ENCODE measurements around the gene EGFL6. TPM values are rescaled to one million over a fixed set of nuclear protein-coding genes. Genes with fewer than 3 reads are reported as not detected.
"Not testable (repeated sequence)": the region's sequence is repeated elsewhere in the genome, so short reads cannot be mapped to it uniquely, and the experiment has no call there.

Gene EGFL6
- total and polyA plus RNA-seq, 5 donors, result not detected

GRCh38 chrX:13638826-13639225 lies 69.4 kb downstream of the EGFL6 start:
- Histone ChIP-seq H3K27me3 (ENCODE audit: control insufficient read depth, insufficient read depth) (no peaks in the 10 kb centered on the region), H3K9me3 (ENCODE audit: control insufficient read depth, low read length) (no peaks in the 10 kb centered on the region), H3K27ac (ENCODE audit: low read length) (no peak overlapping the region), H3K4me1 (ENCODE audit: control insufficient read depth, insufficient read depth, low read length) (no peaks in the 10 kb centered on the region), H3K4me3 (ENCODE audit: low read length) (no peak overlapping the region)
- WGBS, result 60% methylated on average over 3 of the region's 3 CpGs
- no peak for DNase-seq
- intact Hi-C loops (cut with DNase I), result loop anchor here in 1 of 4 donors (5.0 kb wide), 1 partner anchor 122 kb away; no protein-coding TSS in a partner anchor
- ATAC-seq, result no peak

DNA sequence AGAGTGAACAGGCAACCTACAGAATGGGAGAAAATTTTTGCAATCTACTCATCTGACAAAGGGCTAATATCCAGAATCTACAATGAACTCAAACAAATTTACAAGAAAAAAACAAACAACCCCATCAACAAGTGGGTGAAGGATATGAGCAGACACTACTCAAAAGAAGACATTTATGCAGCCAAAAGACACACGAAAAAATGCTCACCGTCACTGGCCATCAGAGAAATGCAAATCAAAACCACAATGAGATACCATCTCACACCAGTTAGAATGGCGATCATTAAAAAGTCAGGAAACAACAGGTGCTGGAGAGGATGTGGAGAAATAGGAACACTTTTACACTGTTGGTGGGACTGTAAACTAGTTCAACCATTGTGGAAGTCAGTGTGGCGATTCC lies 72.3 kb downstream of the EGFL6 start:
- H3K4me3 ChIP-seq (ENCODE audit: low read length); H3K4me1 ChIP-seq (ENCODE audit: control insufficient read depth, insufficient read depth, low read length); ATAC-seq; DNase-seq; H3K27ac ChIP-seq (ENCODE audit: low read length); H3K9me3 ChIP-seq (ENCODE audit: control insufficient read depth, low read length); intact Hi-C loops (cut with DNase I); H3K27me3 ChIP-seq (ENCODE audit: control insufficient read depth, insufficient read depth): not testable (repeated sequence)
- WGBS, result 63% methylated on average over 2 of the region's 4 CpGs

DNA sequence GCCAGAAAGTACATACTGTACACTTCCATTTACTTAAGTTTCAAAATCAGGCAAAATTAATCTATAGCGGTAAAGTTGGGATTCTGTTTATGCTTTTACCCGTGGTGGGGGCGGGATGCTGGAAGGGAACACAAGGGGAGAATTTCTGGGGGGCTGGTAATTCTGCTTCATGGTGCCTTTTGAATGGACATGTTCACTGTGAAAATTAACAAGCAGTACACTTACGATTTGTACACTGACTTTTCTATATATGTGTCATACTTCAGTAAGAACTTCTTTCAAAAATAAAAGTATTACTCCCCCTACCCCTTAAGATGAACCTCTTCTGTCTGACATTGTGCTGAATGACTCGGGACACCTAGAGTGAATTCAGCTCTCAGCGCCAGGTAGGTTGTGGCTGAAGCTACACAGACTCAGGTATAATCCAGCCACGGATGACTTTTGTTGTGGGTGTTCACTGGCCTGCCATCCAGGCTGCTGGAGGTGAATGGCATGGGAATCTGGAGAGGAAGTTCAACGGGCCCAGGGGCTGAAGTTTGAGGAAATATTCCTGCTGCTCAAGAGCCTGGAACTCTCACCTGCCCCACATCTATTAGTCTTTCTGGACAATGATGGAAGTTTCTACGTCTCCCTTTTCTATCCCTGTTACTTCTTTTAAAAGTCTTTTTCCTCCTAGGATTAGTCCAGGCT lies 76.2 kb downstream of the EGFL6 start:
- intact Hi-C loops (cut with DNase I), result loop anchor here (2.0 to 5.0 kb wide), 2 partner anchors 138 to 139 kb away; no protein-coding TSS in a partner anchor
- WGBS, result 60% methylated on average over 9 of the region's 9 CpGs
- no peak overlapping the region for H3K4me3 ChIP-seq (ENCODE audit: low read length)
- DNase-seq (no peak), ATAC-seq (no peak)
- no peak overlapping the region for H3K27ac ChIP-seq (ENCODE audit: low read length)
- H3K27me3 ChIP-seq (ENCODE audit: control insufficient read depth, insufficient read depth), result no peaks in the 10 kb centered on the region
- no peaks in the 10 kb centered on the region for H3K9me3 ChIP-seq (ENCODE audit: control insufficient read depth, low read length)
- peaks cover 3% of the 10 kb centered on the region for H3K4me1 ChIP-seq (ENCODE audit: control insufficient read depth, insufficient read depth, low read length)

DNA sequence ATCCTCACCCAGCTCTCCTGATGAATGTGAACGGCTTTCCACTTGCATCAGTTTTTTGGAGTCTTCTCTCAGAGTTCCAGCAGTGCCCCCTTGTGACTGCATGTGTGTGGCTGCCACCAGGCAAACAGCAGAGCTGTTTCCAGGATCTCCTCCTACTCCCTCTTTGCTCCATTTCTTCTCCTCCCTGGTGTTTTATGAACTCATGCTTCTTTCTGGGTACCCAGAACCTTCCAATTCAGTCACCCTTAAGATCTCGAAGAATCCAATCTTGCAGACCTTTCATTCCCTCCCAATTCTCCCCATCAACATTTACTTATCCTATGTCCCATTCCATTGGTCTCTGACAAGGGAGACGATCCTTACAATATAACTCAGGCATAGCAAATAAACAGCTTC lies 76.8 kb downstream of the EGFL6 start:
- Histone ChIP-seq H3K4me1 (ENCODE audit: control insufficient read depth, insufficient read depth, low read length) (peaks cover 3% of the 10 kb centered on the region), H3K4me3 (ENCODE audit: low read length) (no peak overlapping the region), H3K9me3 (ENCODE audit: control insufficient read depth, low read length) (no peaks in the 10 kb centered on the region), H3K27ac (ENCODE audit: low read length) (no peak overlapping the region), H3K27me3 (ENCODE audit: control insufficient read depth, insufficient read depth) (no peaks in the 10 kb centered on the region)
- intact Hi-C loops (cut with DNase I), result loop anchor here (2.0 to 5.0 kb wide), 2 partner anchors 139 kb away; no protein-coding TSS in a partner anchor
- DNase-seq (peak; percentile 63 to 84 (median 73)), ATAC-seq (peak; percentile 57 to 79)
- WGBS, result 37% methylated on average over 3 of the region's 3 CpGs

- peak; percentile 71 to 79 for ATAC-seq
- WGBS, result 19% methylated on average over 8 of the region's 8 CpGs
- Histone ChIP-seq H3K27ac (ENCODE audit: low read length) (peak overlapping the region; percentile 45), H3K9me3 (ENCODE audit: control insufficient read depth, low read length) (no peaks in the 10 kb centered on the region), H3K4me3 (ENCODE audit: low read length) (no peak overlapping the region), H3K4me1 (ENCODE audit: control insufficient read depth, insufficient read depth, low read length) (peaks cover 3% of the 10 kb centered on the region), H3K27me3 (ENCODE audit: control insufficient read depth, insufficient read depth) (no peaks in the 10 kb centered on the region)
- peak; percentile 60 to 76 (median 66) for DNase-seq
- intact Hi-C loops (cut with DNase I), result loop anchor here (2.0 to 5.0 kb wide), 2 partner anchors 140 to 141 kb away; no protein-coding TSS in a partner anchor
Observed at GRCh38 chrX:13647709-13648212, 78.4 kb downstream of the EGFL6 start.

GRCh38 chrX:13648336-13648735 lies 78.9 kb downstream of the EGFL6 start:
- H3K27ac ChIP-seq (ENCODE audit: low read length); H3K27me3 ChIP-seq (ENCODE audit: control insufficient read depth, insufficient read depth); H3K4me3 ChIP-seq (ENCODE audit: low read length); DNase-seq; ATAC-seq; H3K4me1 ChIP-seq (ENCODE audit: control insufficient read depth, insufficient read depth, low read length); H3K9me3 ChIP-seq (ENCODE audit: control insufficient read depth, low read length): not testable (repeated sequence)
- intact Hi-C loops (cut with DNase I), result loop anchor here in 3 of 4 donors (5.0 kb wide), 1 partner anchor 141 kb away; no protein-coding TSS in a partner anchor
- WGBS, result 90% methylated on average over 2 of the region's 2 CpGs

GRCh38 chrX:13649838-13650237 lies 80.4 kb downstream of the EGFL6 start:
- ATAC-seq, result no peak
- H3K4me3 ChIP-seq (ENCODE audit: low read length), result no peak overlapping the region
- no peaks in the 10 kb centered on the region for H3K9me3 ChIP-seq (ENCODE audit: control insufficient read depth, low read length)
- H3K27me3 ChIP-seq (ENCODE audit: control insufficient read depth, insufficient read depth), result no peaks in the 10 kb centered on the region
- H3K27ac ChIP-seq (ENCODE audit: low read length), result no peak overlapping the region
- no peak for DNase-seq
- peaks cover 3% of the 10 kb centered on the region for H3K4me1 ChIP-seq (ENCODE audit: control insufficient read depth, insufficient read depth, low read length)
- 47% methylated on average over 5 of the region's 5 CpGs for WGBS
- intact Hi-C loops (cut with DNase I), result loop anchor here in 3 of 4 donors (5.0 to 10.0 kb wide), 3 partner anchors 85 to 385 kb away; partner anchors contain the start of genes OFD1 (in 1 of the 3) and TRAPPC2 (in 1 of the 3)

DNA sequence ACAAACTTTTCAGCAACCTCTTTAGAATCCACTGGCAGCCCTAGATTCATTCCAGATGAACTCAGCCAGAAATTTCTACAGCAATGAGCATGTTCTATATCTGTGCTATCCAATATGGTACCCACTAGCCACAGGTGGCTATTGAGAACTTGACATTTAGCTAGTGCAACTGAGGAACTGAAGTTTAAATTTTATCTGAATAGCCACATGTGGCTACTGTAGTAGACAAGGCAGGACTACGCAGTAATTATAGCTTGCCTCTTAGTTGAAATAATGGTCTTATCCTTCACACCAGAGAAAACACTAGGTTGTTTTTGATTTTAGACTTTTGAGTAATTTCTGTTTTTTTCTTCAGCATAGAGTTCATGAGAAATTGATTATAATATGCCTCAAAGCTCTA lies 80.9 kb downstream of the EGFL6 start:
- Histone ChIP-seq H3K4me3 (ENCODE audit: low read length) (no peak overlapping the region), H3K27me3 (ENCODE audit: control insufficient read depth, insufficient read depth) (no peaks in the 10 kb centered on the region), H3K9me3 (ENCODE audit: control insufficient read depth, low read length) (no peaks in the 10 kb centered on the region), H3K4me1 (ENCODE audit: control insufficient read depth, insufficient read depth, low read length) (peaks cover 3% of the 10 kb centered on the region), H3K27ac (ENCODE audit: low read length) (no peak overlapping the region)
- intact Hi-C loops (cut with DNase I), result loop anchor here in 2 of 4 donors (10.0 kb wide), 2 partner anchors 84 to 384 kb away; partner anchors contain the start of genes OFD1 (in 1 of the 2) and TRAPPC2 (in 1 of the 2)
- no peak for DNase-seq
- 100% methylated on average over 1 of the region's 1 CpG for WGBS
- ATAC-seq, result no peak

DNA sequence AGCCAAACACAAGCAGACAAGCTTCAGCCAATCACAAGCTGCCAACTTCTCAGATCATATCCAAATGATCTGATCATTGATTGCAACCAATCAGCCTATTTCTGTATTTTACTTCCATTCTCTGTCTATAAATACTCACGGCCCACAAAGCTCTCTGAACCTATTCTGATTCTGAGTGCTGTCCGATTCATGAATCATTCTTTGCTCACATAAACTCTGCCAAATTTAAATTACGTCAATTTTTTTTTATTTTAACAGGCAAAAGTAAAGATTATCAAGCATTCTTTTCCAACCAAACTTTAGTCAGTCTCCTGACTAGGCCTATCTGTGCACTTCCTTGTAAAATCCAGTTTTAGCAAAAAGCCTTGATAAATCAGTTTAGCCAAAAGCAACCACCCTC lies 81.7 kb downstream of the EGFL6 start:
- no peak overlapping the region for H3K4me3 ChIP-seq (ENCODE audit: low read length)
- no peak for ATAC-seq
- DNase-seq, result no peak
- intact Hi-C loops (cut with DNase I), result loop anchor here in 2 of 4 donors (10.0 kb wide), 2 partner anchors 84 to 384 kb away; partner anchors contain the start of genes OFD1 (in 1 of the 2) and TRAPPC2 (in 1 of the 2)
- H3K9me3 ChIP-seq (ENCODE audit: control insufficient read depth, low read length), result no peaks in the 10 kb centered on the region
- H3K27me3 ChIP-seq (ENCODE audit: control insufficient read depth, insufficient read depth), result no peaks in the 10 kb centered on the region
- WGBS, result 61% methylated on average over 3 of the region's 3 CpGs
- peaks cover 3% of the 10 kb centered on the region for H3K4me1 ChIP-seq (ENCODE audit: control insufficient read depth, insufficient read depth, low read length)
- H3K27ac ChIP-seq (ENCODE audit: low read length), result no peak overlapping the region

- peak overlapping the region; percentile 93 for H3K27ac ChIP-seq (ENCODE audit: low read length)
- peaks cover 3% of the 10 kb centered on the region for H3K4me1 ChIP-seq (ENCODE audit: control insufficient read depth, insufficient read depth, low read length)
- 51% methylated on average over 7 of the region's 7 CpGs for WGBS
- intact Hi-C loops (cut with DNase I), result loop anchor here in 2 of 4 donors (10.0 kb wide), 2 partner anchors 82 to 382 kb away; partner anchors contain the start of genes OFD1 (in 1 of the 2) and TRAPPC2 (in 1 of the 2)
- no peaks in the 10 kb centered on the region for H3K27me3 ChIP-seq (ENCODE audit: control insufficient read depth, insufficient read depth)
- H3K4me3 ChIP-seq (ENCODE audit: low read length), result peak overlapping the region; percentile 52
- H3K9me3 ChIP-seq (ENCODE audit: control insufficient read depth, low read length), result no peaks in the 10 kb centered on the region
- ATAC-seq, result no peak
- no peak for DNase-seq
Observed at GRCh38 chrX:13652287-13652793, 82.9 kb downstream of the EGFL6 start.
